Retinal pigment epithelial cell (primary cell): ENCODE results near the gene OPRM1.

Source experiments
- DNase-seq: peaks from one replicate; pipeline ENCODE4 v3.0.0-alpha.2; 2010; ENCODE audit warnings: low read depth
- H3K4me3 ChIP-seq: 2 replicates; pipeline ENCODE4 v1.5.1; 2011; ENCODE audit warnings: mild to moderate bottlenecking, low read length, control low read depth, moderate library complexity
- CTCF ChIP-seq: conservative IDR thresholded peaks from 2 replicates; pipeline ENCODE4 v1.5.1; 2011; ENCODE audit warnings: low read depth, low read length, control low read depth, inconsistent platforms

OPRM1 gene

DNA sequence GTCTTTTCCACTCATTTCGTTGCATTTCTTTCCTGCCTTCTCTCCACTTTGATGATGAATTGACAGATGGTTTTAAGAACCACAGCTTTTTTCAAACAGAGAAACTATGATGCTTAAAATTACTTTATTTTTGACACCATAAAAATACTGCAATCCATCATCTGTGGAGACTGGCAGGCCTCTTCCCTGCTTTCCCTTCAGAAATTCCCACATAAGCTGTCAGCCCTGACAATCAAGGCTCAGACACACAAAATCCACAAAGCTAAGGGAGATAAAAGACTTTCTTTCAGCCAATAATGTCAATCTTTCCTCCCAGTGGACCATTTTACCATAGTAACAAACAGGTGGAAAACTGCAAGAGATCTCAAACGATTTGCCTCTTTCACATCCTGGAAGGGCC, 235.1 kb downstream of the OPRM1 start:
- DNase-seq, result no peak
- H3K4me3 ChIP-seq, result no peak overlapping the region
- TF ChIP-seq CTCF, result no peak

- no peak for DNase-seq
- TF ChIP-seq CTCF, result peak; percentile 55
- no peak overlapping the region for H3K4me3 ChIP-seq
These were observed 238.0 kb downstream of the OPRM1 start for GRCh38 chr6:154276810-154277628.

DNA sequence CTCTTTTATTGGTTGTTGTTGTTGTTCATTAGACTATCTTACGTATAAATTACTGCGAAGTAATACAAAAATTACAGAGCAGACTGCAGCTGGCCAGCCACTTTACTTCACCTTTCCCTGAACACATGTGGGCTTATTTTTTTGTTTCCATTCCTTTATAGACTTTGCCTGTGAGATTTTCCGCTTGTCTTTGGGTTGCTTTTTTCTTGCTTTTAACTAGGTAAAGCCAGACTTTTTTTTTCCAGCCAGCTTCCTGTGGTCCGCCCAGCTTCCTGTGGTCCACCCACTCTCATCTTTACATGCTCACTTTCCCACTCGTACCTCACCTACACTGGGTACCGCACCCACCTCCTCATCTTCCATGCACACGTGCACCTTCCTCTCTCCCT, 238.6 kb downstream of the OPRM1 start:
- DNase-seq, result no peak
- no peak for TF ChIP-seq CTCF
- H3K4me3 ChIP-seq, result no peak overlapping the region

DNA sequence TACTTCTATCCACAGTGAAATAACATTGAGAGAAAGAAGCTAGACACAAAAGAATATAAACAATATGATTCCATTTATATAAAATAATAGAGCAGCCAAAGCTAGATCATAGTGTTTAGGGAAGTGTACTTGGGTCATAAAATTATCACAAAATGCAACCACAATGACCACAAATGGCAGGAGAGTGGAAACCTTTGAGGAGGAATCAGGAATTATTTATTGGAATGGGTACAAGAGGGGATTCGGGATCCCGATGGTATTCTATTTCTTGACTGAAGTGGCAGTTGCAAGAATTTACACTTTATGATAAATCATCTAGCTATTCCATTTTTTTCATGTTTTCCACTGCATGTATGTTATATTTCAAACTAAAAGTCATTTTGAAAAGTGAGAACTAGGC, 241.5 kb downstream of the OPRM1 start:
- no peak for TF ChIP-seq CTCF
- DNase-seq, result no peak
- no peak overlapping the region for H3K4me3 ChIP-seq

DNA sequence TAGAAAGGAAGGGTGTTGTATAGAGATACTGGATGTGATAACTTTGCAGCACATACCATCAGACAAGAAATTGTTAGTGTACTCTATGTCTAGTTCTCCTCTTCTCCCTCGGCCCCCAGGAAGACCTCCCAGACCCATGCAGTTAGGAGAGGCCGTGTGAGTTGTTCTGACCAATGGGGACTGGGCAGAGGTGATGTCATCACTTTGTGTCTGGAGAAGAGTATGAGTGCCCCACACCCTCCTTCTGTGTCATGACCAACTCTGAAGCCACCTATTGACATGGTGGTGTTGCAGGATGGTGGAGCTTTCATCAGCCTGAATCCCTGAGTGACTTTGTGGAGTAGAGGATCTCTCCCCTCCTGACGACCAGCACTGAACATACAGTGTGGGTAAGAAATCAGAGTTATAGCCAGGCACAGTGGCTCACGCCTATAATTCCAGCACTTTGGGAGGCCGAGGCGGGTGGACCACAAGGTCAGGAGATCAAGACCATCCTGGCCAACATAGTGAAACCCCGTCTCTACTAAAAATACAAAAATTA, 245.3 kb downstream of the OPRM1 start:
- DNase-seq, result no peak
- TF ChIP-seq CTCF, result no peak
- no peak overlapping the region for H3K4me3 ChIP-seq

DNA sequence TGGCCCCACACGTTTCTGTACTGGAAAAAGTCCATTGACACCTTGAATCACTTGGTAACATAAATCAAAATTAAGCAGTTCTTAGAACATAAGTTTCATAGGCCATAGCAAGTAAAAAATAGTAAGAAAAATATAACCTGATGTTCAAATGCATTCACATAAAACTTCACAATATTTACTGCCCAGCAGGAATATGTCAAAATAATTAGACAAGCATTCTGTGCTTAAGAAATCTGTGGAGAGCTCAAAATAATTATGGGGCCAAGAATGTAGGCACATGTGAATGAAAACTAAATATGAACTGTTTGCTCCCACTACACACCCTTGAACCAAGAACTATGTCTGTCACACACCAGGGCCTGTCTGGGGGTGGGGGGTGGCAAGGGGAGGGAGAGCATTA, 246.8 kb downstream of the OPRM1 start:
- DNase-seq, result no peak
- no peak overlapping the region for H3K4me3 ChIP-seq
- TF ChIP-seq CTCF, result no peak

GRCh38 chr6:154289818-154290508, 250.9 kb downstream of the OPRM1 start:
- no peak for TF ChIP-seq CTCF
- DNase-seq, result no peak
- no peak overlapping the region for H3K4me3 ChIP-seq
